HG02870 (cell line): ENCODE results near the gene NETO1.

Experiments used
- ATAC-seq: cut with Tn5 transposase; IDR thresholded peaks from one replicate; pipeline ENCODE4 v1.9.1; 2021; ENCODE audit warnings: mild to moderate bottlenecking, moderate library complexity; ENCODE audit not compliant: unreplicated experiment

The NETO1 gene

GRCh38 chr18:72738136-72738535 is 129.7 kb downstream of the NETO1 start:
- ATAC-seq: no peak

- no peak for ATAC-seq
Measured at GRCh38 chr18:72727776-72728175, 140.0 kb downstream of the NETO1 start.

- ATAC-seq: no peak
Measured at GRCh38 chr18:72727038-72727655, 140.6 kb downstream of the NETO1 start.

- ATAC-seq: no peak
Measured at GRCh38 chr18:72726201-72726600, 141.6 kb downstream of the NETO1 start.

GRCh38 chr18:72721330-72721729 is 146.5 kb downstream of the NETO1 start:
- no peak for ATAC-seq

GRCh38 chr18:72720116-72720515 is 147.7 kb downstream of the NETO1 start:
- no peak for ATAC-seq

- no peak for ATAC-seq
Measured at GRCh38 chr18:72704202-72704601, 163.6 kb downstream of the NETO1 start.

- ATAC-seq: no peak
Measured at GRCh38 chr18:72700961-72701710, 166.7 kb downstream of the NETO1 start.

- no peak for ATAC-seq
Measured at GRCh38 chr18:72697706-72698105, 170.1 kb downstream of the NETO1 start.

- ATAC-seq: no peak
Measured at GRCh38 chr18:72692595-72692994, 175.2 kb downstream of the NETO1 start.
